ENCODE results near the gene VPS52. TPM values are rescaled to one million over a fixed set of nuclear protein-coding genes. Genes with fewer than 3 reads are reported as not detected.

The VPS52 gene
- total RNA-seq, 3 donors from 2014 or later = 58.2 to 82.6 (median 72.7) TPM

DNA sequence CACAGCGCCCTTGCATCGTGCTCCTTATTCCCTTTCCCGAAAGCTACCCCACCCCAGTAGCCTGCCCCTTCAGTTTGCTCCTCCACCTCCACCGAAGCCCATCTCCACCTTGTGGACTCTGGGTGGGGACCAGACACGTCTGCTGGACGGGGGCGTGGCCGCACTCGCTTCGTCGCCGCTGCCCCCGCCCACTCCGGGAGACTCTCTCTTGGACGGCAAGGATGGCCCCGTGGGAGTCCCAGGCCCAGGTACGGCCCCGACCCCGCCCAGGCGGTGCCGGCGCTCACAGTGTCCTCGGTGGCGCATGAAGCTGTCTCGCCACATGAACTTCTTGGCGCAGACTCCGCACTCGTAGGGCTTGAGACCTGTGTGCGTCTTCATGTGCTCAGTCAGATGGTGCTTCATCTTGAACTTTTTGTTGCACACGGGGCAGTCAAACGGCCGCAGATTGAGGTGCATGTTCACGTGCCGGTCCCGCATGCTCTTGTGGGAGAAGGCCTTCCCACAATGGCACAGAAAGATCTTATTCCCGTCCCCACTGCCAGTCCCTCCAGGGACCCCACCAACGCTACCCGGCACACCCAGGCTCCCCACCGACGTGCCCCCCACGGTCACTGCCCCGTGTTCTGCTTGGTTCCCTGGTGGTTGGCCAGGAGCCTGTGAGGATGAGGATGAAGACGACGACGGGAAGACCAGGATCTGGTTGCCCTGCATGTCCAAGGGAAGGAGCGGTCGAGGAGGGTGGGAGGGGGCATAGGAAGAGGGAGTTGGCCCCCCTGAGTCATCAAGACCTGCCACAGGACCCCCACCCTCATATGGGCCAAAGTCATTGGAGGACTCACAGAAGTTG, 43.5 kb upstream of the VPS52 start:
- Histone ChIP-seq H3K36me3 (ENCODE audit: low read depth) (no peaks in the 10 kb centered on the region), H3K4me1 (ENCODE audit: low read depth) (peaks cover 31% of the 10 kb centered on the region), H3K9me3 (no peaks in the 10 kb centered on the region), H3K4me3 (no peak overlapping the region)
- DNase-seq (peak; percentile 86 to 88 (median 88)), ATAC-seq (peak; percentile 51)
- TF ChIP-seq, protein P1, sequence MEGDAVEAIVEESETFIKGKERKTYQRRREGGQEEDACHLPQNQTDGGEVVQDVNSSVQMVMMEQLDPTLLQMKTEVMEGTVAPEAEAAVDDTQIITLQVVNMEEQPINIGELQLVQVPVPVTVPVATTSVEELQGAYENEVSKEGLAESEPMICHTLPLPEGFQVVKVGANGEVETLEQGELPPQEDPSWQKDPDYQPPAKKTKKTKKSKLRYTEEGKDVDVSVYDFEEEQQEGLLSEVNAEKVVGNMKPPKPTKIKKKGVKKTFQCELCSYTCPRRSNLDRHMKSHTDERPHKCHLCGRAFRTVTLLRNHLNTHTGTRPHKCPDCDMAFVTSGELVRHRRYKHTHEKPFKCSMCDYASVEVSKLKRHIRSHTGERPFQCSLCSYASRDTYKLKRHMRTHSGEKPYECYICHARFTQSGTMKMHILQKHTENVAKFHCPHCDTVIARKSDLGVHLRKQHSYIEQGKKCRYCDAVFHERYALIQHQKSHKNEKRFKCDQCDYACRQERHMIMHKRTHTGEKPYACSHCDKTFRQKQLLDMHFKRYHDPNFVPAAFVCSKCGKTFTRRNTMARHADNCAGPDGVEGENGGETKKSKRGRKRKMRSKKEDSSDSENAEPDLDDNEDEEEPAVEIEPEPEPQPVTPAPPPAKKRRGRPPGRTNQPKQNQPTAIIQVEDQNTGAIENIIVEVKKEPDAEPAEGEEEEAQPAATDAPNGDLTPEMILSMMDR (IDR thresholded peaks at IDR 0.05) = no peak
- intact Hi-C loops (cut with DNase I, micrococcal nuclease) = no loop called here

DNA sequence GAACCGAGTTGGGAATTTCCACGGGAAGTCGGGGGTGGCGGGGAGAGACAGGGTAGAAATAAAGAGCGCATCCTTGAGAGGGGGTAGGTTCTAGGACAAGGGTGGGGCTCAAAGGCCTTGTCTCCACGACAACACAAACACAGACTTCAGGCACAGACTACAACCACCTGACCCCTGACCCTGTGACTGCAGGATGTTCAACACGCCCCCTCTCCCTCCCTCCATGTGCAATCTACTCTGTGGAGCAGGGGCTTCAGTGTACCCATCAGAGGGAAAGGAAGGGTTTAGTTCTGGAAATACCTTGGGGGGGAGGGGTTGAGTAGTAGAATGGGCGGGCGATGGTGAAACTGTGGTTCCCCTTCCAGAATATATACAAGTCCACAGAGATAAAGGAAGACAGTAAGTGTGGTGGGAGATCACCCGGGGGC, 42.9 kb upstream of the VPS52 start:
- DNase-seq (peak; percentile 68 to 82 (median 77)), ATAC-seq (peak; percentile 63)
- TF ChIP-seq, protein P1 (IDR thresholded peaks at IDR 0.05) = no peak
- intact Hi-C loops (cut with DNase I, micrococcal nuclease) = no loop called here
- Histone ChIP-seq H3K36me3 (ENCODE audit: low read depth) (no peaks in the 10 kb centered on the region), H3K4me1 (ENCODE audit: low read depth) (peaks cover 31% of the 10 kb centered on the region), H3K9me3 (no peaks in the 10 kb centered on the region), H3K4me3 (peak overlapping the region; percentile 62)

DNA sequence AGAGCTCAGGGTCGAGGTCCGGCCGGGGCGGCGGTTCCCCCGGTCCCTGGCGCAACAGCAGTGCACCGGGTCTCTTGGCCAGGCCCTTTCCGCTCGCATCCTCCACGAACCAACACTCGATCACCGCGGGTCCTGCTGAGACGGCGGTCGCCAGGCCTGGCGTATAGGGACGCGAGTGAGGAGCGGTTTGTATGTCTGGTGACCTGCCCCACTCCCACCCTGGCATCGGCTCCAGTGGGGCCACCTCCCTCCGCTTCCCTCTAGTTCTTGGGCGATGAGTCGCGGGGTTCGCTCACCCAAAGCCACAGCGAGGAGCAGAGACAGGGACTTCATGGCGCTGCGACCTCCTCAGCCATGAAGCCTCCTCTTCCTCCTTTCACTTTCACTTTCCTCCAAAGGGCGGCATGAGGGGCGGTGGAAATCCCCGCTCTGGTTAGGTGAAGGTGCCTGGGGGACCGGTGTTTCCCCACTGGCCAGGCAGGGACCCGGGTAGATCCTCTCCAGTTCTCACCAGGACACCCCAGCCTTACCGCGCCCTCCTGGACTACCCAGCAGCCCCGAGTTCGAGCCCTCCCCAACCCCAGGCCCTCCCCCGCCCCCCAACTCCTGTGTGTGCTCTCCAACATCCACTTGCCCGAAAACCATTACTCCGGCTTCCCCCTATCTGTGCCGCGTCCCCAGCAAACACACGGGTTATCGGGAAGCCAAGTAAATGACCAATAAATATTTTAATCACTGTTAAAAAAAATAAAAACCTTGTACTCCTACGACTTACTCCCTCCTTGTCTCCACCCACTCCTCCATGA, 42.2 kb upstream of the VPS52 start, which contains the start of gene TAPBP:
Gene TAPBP (minus strand): TSS at position 370 of the 806 bp plus-strand sequence. CDS start 37 bp downstream, at position 333.
- Histone ChIP-seq H3K9me3 (no peaks in the 10 kb centered on the region), H3K4me1 (ENCODE audit: low read depth) (peaks cover 31% of the 10 kb centered on the region), H3K36me3 (ENCODE audit: low read depth) (no peaks in the 10 kb centered on the region), H3K4me3 (peak within 1 kb of the TSS; percentile 62)
- TF ChIP-seq, protein P1 (IDR thresholded peaks at IDR 0.05) = no peak
- ATAC-seq (peak; percentile 43), DNase-seq (peak; percentile 77 to 86 (median 79))
- intact Hi-C loops (cut with DNase I, micrococcal nuclease) = no loop called here

DNA sequence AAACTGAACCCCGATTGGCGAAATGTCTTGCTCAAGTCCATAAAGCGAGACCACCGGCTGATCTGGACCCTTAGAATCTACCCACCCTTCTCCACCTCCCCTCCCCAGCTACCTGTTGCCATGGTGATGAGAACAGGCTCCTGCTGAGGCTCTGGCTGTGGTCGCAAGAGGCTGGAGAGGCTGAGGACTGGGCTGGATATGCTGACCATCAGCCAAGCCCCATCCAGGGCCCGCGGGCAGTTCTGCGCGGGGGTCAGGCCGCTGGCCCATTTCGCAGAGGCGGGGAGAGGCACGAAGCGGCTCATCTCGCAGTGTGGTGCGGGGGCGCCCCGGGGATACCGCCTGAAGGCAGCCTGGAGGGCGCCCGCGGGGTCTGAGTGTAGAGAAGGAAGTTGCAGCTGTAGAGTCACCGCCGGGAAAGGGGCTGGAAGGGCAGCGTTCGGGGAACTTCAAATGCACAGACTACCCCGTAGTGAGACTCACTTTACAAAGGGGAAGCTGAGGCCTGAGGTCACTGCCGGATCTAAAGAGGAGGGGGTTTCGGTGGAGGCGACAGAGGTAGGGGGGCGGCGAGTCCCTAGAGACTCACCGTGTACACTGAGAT, 41.5 kb upstream of the VPS52 start:
- no peaks in the 10 kb centered on the region for H3K9me3 ChIP-seq
- DNase-seq = peak; percentile 63 to 79 (median 77)
- intact Hi-C loops (cut with DNase I, micrococcal nuclease) = no loop called here
- ATAC-seq = peak; percentile 7
- no peaks in the 10 kb centered on the region for H3K36me3 ChIP-seq (ENCODE audit: low read depth)
- TF ChIP-seq, protein P1 (IDR thresholded peaks at IDR 0.05) = no peak
- H3K4me1 ChIP-seq (ENCODE audit: low read depth) = peaks cover 25% of the 10 kb centered on the region
- peak overlapping the region; percentile 62 for H3K4me3 ChIP-seq

DNA sequence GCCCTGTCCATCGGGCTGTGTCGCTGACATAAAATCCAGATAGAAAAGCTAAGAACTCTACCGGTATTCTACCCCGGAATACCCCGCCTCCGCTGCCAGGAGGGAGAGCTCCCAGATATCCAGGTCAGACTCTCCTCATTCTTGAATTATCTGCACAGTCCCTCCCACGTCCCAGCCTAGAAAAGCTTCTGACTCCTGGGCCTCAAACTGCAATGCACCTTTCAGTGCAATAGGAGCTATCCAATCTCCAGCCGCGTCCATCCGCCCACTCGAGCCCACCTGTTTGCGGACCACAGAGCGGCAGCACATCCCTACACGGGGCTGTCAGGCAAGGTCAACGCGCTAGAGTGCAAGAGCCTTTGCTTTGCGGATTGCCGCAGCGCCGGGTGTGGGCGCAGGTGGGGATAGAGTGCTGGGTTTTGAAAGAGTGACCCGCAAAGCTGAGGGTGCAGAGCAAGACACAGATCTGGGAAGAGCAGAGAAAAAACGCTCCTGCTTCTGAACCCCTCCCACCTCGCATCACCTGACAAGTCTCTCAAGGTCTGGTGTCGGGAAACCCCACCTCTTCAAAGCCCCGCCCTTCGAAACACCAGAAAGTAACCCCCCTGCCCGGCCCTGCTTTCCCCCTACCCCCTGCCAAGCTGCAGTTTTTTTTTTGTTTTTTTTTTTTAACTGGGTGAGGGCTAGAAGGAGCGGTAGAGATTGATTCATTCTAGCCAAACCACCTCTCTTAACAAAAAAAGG, 40.9 kb upstream of the VPS52 start:
- H3K9me3 ChIP-seq = no peaks in the 10 kb centered on the region
- TF ChIP-seq, protein P1 (IDR thresholded peaks at IDR 0.05) = no peak
- H3K4me3 ChIP-seq = peak overlapping the region; percentile 62
- intact Hi-C loops (cut with DNase I, micrococcal nuclease) = no loop called here
- DNase-seq (peak; percentile 77 to 94 (median 87)), ATAC-seq (peak; percentile 56)
- peaks cover 21% of the 10 kb centered on the region for H3K4me1 ChIP-seq (ENCODE audit: low read depth)
- H3K36me3 ChIP-seq (ENCODE audit: low read depth) = no peaks in the 10 kb centered on the region

All from mucosa of descending colon (tissue), 3 donors.